GM12865 (cell line): ENCODE measurements around the gene USB1.

Experiments used
- DNase-seq: peaks from one replicate; pipeline ENCODE4 v3.0.0; 2010; ENCODE audit warnings: low read depth
- H3K4me3 ChIP-seq: 2 replicates; pipeline ENCODE4 v1.5.1; 2011; ENCODE audit warnings: mild to moderate bottlenecking, low read depth, low read length, control low read depth
- TF ChIP-seq, protein P1 (sequence below): IDR thresholded peaks from 2 replicates; pipeline ENCODE4 v1.5.1; 2011; ENCODE audit warnings: low read length, control low read depth, low read depth, inconsistent platforms; ENCODE audit not compliant: insufficient read depth; ENCODE audit errors: missing control alignments

The USB1 gene

DNA sequence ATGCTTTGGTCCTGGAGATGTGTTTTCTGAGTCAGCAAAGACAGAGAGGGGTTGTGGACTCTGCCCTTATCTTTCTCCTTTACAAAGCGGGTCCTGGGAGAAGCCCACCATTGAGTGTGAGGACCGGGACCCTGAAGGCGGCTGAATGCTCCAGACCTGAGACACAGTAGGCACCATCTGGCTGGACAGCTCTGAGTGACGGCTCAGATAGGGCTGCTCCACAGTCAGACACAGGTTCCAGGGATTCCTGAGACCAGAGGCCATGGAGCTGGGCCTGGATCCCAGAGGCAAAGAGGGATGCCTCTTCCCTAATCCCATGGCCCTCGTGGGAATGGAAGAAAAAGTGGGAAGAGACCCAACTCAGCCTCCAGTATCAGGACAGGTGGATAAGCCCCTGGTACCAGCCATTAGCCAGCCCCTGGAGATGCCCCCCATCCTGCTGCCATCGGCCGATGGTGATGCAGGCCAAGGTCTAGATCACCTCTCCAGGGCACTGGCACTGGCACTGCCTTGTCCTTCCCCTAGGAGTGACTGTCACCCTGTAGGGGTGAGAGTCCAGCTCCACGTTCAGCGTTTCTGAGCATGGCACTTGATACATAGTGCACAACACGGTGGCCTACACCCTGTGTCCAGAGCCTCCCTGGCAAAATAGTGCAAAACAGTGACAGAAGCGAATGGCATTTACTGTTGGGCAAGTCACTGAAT lies 29.1 kb downstream of the USB1 start:
- TF ChIP-seq, protein P1, sequence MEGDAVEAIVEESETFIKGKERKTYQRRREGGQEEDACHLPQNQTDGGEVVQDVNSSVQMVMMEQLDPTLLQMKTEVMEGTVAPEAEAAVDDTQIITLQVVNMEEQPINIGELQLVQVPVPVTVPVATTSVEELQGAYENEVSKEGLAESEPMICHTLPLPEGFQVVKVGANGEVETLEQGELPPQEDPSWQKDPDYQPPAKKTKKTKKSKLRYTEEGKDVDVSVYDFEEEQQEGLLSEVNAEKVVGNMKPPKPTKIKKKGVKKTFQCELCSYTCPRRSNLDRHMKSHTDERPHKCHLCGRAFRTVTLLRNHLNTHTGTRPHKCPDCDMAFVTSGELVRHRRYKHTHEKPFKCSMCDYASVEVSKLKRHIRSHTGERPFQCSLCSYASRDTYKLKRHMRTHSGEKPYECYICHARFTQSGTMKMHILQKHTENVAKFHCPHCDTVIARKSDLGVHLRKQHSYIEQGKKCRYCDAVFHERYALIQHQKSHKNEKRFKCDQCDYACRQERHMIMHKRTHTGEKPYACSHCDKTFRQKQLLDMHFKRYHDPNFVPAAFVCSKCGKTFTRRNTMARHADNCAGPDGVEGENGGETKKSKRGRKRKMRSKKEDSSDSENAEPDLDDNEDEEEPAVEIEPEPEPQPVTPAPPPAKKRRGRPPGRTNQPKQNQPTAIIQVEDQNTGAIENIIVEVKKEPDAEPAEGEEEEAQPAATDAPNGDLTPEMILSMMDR: no peak
- H3K4me3 ChIP-seq: no peak overlapping the region
- DNase-seq: no peak

DNA sequence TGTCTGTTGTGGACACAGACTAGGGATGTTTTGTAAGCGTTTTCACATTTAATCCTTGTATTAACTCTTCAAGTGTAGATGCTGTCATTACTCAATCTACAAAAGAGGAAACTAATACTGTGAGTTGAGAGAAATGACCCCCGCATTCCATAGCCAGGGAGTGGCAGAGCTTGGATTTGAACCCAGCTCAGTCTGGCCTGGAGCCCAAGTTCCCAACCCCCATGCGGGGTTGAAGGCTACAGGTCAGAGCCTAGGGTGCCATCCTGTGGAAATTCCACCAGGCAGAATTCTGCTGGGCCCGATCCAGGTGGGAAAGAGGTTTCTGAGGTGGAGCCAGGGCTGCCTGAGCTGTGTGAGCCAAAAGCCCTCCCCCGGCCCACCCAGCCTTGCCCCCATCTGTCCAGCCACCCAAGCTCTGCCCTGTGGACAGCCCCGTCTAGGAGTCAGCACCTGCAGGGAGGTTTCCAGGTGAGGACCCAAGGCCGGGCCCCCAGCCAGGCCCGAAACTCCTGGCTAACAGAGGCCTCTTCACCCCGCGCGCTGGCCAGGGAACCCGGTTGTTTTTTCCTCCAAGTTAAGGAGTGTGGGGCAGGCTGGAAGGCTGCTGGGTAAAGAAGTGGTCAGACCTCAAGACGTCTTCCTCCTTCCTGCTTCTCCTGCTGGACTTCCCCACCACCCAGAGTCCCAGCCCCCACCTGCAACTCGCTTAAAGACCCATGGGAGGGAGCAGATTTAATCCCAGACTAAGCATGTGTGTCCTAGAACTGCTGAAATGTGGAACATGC lies 30.0 kb downstream of the USB1 start:
- no peak for DNase-seq
- no peak overlapping the region for H3K4me3 ChIP-seq
- TF ChIP-seq, protein P1: no peak

DNA sequence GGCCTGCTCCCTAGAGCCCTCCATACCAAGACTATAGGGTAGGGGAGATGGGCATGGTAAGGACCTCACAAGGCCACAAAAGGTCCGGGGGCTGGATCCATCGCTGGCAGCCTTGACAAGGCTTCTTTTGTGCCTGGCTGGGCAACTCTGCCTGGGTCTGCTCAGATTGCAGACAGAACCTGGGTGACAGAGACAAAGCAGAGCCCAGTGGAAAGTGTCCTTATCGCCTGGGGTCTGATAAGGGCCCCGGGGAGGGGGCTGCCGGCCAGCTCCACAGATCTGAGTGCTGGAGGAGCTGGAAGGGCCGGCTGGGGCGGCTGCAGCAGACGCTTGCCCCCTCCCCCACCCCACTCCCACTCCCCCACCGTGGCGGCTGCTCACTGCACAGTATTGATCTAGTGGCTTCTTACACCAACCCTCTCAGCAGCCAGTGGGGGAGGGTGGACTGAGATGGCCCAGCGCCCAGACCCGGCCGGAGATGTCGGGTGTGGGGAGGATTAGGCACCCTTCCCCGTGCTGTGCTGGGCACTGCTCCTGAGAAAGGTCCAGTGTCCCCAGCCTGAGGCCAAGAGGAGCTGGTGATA lies 31.6 kb downstream of the USB1 start:
- no peak for DNase-seq
- TF ChIP-seq, protein P1: no peak
- H3K4me3 ChIP-seq: no peak overlapping the region

DNA sequence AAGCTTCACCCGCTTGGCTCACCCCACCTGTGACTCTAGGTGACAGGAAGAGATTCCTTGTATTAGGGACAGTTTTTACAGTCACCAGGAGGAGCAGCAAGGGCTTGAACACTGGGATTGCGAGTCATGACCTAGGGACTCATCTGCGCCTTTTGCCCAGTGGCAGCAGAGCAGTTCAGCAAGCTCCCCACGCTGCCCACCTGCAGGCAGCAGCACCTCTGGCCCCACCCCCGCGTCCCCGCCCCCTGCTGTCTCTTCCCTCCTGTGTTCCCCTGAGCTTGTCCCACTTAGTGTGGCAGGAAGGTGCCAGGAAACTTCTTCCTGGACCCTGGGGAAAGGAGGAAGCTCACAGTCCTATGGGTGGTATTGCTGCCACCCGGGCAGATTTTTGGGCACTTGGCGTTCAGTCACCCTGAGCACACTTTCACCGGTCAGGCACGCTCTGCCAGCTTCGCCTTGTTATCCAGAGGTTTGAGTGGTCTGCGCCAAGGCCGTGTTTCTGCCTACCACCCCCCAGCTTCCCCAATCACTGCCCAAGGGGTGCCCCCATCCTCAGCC lies 33.0 kb downstream of the USB1 start:
- no peak for DNase-seq
- TF ChIP-seq, protein P1: no peak
- no peak overlapping the region for H3K4me3 ChIP-seq

DNA sequence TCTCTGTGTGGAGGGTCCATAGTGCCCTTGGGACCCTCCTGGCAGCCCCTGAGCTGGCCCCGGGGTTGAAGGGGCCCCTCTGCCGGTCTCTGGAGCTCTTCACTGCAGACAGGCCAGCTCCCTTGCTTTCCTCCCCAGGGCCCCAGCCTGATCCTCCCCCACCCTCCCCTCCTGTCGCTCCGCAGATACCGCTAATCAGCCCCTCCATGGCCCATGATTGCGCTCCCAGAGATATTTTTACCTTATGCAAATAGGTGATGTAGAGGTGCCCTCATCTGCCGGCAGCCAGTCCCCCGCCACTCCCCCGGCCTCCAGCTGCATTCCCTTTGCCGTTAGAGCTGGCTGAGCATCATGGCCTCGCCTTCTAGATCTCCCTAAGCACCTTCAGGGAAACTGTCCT lies 33.6 kb downstream of the USB1 start:
- no peak overlapping the region for H3K4me3 ChIP-seq
- no peak for DNase-seq
- TF ChIP-seq, protein P1: no peak

DNA sequence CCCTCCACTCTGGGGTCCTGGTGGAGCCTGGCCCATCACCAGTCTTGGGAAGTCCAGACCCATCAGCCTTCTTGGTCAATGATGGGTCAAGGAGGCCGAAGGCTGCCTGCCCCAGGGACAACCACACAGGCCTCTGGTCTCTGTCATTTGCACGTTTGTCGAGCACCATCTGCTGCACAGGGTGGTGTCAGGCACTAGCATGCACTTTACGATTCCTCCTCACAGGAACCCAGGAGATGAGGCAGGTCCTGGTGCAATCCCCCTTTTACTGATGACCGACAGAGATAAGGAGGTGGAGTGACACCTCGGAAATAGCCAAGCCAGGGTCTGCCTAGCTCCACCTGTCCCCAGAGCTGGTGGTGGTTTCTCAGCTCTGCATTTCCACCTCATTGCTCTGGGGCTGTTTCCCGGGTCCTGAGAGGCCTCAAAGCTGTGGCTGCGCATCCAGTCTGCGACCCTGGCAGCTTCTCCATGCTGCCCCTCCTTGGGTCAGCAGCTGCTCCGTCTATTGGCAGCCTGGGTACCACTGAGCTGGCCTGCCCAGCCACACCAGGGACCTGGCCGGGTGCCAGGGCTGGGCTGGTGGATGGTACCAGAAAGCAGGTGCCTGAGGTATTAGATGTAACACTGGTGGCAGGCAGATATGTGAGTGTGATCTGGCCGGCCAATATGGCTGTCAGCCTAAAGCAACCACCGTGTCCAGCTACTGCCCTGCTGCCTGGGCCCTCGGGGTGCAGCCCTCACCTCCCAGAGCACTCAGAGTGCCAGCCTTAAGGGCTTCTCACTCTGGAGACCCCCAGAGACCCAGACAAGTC lies 34.4 kb downstream of the USB1 start:
- DNase-seq: no peak
- TF ChIP-seq, protein P1: no peak
- H3K4me3 ChIP-seq: no peak overlapping the region
